Measurements from ENCODE around the gene NPEPL1. TPM values are rescaled to one million over a fixed set of nuclear protein-coding genes. Genes with fewer than 3 reads are reported as not detected.
"Not testable (repeated sequence)": the region's sequence is repeated elsewhere in the genome, so short reads cannot be mapped to it uniquely, and the experiment has no call there.

Gene NPEPL1
- total RNA-seq, 1 donor from 2014 or later, result 33.6 TPM

DNA sequence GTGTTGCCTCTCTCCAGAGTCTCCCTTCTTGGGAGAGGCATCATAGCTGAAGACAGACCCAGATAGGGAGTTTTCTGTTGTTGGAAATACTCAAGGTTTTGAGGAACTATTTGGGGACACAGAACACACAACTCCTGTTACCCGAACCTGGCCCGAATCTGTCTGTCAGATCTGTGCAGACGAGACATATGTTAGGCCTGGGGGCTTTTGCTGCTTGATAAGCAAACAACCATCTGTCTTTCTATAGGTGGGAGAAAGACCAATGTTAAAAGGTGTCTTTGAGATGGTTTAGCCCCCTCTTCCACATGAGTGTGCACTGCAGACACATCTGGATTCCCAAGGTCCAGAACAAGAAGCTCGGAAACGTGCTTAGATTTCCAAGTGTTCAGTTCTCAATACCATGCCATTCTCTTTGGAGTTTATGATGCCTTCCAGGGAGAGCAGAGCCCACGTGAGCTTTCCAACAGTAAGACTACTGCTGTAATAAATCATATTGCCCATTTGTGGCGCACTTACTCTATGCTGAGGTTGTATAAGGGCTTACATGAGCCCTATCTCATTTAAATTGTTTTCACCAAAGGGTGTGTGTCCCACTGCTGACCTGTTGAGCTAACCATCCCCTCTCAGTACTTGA is 45.3 kb upstream of the NPEPL1 start:
- no peak overlapping the region for H3K4me3 ChIP-seq
- H3K27me3 ChIP-seq (ENCODE audit: low read depth), result peaks cover 4% of the 10 kb centered on the region
- no peak for DNase-seq
- TF ChIP-seq, protein P1, sequence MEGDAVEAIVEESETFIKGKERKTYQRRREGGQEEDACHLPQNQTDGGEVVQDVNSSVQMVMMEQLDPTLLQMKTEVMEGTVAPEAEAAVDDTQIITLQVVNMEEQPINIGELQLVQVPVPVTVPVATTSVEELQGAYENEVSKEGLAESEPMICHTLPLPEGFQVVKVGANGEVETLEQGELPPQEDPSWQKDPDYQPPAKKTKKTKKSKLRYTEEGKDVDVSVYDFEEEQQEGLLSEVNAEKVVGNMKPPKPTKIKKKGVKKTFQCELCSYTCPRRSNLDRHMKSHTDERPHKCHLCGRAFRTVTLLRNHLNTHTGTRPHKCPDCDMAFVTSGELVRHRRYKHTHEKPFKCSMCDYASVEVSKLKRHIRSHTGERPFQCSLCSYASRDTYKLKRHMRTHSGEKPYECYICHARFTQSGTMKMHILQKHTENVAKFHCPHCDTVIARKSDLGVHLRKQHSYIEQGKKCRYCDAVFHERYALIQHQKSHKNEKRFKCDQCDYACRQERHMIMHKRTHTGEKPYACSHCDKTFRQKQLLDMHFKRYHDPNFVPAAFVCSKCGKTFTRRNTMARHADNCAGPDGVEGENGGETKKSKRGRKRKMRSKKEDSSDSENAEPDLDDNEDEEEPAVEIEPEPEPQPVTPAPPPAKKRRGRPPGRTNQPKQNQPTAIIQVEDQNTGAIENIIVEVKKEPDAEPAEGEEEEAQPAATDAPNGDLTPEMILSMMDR (IDR thresholded peaks at IDR 0.05; ENCODE audit: borderline replicate concordance), result no peak
- H3K9me3 ChIP-seq (replicated peaks), result no peaks in the 10 kb centered on the region
- intact Hi-C loops (cut with micrococcal nuclease), result no loop called here
- H3K36me3 ChIP-seq, result no peaks in the 10 kb centered on the region
- peaks cover 23% of the 10 kb centered on the region for H3K4me1 ChIP-seq
- no peak overlapping the region for H3K27ac ChIP-seq (replicated peaks)

DNA sequence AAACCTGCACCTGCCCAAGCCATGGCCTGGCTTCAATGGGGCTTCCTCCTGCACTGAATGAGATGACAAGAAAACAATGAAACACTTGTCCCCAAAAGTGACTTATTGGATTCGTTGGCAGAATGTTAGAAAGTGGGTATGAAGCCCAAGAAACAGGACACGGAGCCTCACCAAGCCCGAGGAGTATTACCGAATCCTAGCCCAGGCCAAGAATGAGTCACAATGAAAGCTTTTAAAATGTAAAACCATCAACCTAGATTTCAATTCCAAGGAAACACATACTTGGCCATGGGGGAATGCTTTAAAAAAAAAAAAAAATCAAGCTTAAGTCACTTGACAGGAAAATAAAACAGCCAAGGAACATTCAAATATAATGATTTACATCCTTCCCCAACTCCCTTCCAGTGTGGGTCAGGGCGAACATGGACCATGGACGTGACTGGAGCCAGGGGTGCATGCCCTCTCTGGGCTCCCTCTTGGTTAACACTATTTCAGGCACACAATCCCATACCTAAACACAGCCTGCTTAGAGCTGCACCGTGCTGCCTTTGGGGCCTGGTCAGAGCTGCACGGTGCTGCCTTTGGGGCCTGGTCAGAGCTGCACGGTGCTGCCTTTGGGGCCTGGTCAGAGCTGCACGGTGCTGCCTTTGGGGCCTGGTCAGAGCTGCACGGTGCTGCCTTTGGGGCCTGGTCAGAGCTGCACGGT is 44.7 kb upstream of the NPEPL1 start:
- TF ChIP-seq, protein P1 (IDR thresholded peaks at IDR 0.05; ENCODE audit: borderline replicate concordance), result no peak
- no peak for DNase-seq
- Histone ChIP-seq H3K4me1 (peaks cover 29% of the 10 kb centered on the region), H3K27ac (replicated peaks) (no peak overlapping the region), H3K4me3 (no peak overlapping the region), H3K9me3 (replicated peaks) (no peaks in the 10 kb centered on the region), H3K27me3 (ENCODE audit: low read depth) (no peaks in the 10 kb centered on the region), H3K36me3 (no peaks in the 10 kb centered on the region)
- intact Hi-C loops (cut with micrococcal nuclease), result no loop called here

DNA sequence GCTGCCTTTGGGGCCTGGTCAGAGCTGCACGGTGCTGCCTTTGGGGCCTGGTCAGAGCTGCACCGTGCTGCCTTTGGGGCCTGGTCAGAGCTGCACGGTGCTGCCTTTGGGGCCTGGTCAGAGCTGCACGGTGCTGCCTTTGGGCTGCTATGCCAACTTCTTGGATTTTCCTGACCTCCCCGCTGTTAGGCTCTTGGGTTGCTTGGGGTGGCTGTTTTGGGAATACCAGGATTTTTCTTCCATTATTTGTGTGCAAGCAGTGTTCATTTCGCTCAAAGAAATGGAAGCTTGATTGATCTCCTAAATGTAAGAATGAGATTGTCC is 44.1 kb upstream of the NPEPL1 start:
- H3K9me3 ChIP-seq (replicated peaks); H3K27ac ChIP-seq (replicated peaks); intact Hi-C loops (cut with micrococcal nuclease): not testable (repeated sequence)

DNA sequence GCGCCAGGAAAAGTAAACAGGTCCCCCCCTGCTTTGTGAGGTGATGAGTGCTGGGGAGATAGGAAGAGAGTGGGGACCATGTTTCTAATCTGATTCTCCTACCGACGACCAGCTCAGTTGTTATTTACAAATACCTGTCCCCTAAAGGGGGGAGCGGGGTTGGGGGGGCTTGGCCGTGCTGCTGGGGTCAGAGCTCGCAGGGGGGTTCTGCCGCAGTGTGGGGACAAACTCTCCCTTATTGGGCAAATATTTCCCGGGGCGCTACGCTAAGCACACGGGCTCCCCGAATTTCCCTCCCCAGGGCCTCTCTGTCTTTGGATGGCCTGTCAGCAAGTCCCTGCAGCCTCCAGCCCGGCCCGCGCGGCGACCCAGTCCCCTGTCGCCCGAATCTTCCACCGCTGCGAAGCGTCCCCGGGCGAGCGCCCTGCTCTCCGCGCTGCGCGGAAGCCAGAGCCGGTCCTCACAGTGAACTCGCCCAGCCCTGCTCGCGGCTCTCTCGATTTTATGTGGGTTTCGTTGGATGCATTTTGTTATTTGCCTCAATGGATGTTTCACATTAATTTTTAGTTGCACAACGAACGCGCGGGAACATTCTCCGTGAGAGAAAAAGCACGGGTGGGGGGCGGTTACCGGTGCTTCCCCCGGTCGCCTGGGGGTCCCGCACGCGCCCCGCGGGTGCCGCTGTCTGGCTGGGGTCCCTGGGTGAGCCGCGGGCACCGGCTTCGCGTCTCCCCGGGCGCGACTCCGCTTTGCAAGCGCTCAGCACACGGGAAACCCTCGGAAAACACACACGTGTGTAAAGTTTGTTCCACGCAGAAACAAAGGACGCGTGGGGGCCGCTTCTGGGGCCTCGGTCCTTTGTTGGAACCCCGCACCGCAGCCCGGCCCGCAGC is 43.1 kb upstream of the NPEPL1 start:
- no peaks in the 10 kb centered on the region for H3K9me3 ChIP-seq (replicated peaks)
- peak overlapping the region; percentile 85 for H3K4me3 ChIP-seq
- intact Hi-C loops (cut with micrococcal nuclease), result loop anchor here (5.0 kb wide), 1 partner anchor 417 kb away; no protein-coding TSS in a partner anchor
- peak overlapping the region; percentile 97 for H3K27ac ChIP-seq (replicated peaks)
- TF ChIP-seq, protein P1 (IDR thresholded peaks at IDR 0.05; ENCODE audit: borderline replicate concordance), result no peak
- H3K27me3 ChIP-seq (ENCODE audit: low read depth), result no peaks in the 10 kb centered on the region
- peaks cover 45% of the 10 kb centered on the region for H3K4me1 ChIP-seq
- no peaks in the 10 kb centered on the region for H3K36me3 ChIP-seq
- DNase-seq, result peak; percentile 39

More for the DNA sequence above, 44.1 kb upstream of the NPEPL1 start:
- not testable (repeated sequence) for H3K36me3 ChIP-seq; H3K4me3 ChIP-seq; H3K27me3 ChIP-seq (ENCODE audit: low read depth); DNase-seq
- peaks cover 35% of the 10 kb centered on the region for H3K4me1 ChIP-seq

DNA sequence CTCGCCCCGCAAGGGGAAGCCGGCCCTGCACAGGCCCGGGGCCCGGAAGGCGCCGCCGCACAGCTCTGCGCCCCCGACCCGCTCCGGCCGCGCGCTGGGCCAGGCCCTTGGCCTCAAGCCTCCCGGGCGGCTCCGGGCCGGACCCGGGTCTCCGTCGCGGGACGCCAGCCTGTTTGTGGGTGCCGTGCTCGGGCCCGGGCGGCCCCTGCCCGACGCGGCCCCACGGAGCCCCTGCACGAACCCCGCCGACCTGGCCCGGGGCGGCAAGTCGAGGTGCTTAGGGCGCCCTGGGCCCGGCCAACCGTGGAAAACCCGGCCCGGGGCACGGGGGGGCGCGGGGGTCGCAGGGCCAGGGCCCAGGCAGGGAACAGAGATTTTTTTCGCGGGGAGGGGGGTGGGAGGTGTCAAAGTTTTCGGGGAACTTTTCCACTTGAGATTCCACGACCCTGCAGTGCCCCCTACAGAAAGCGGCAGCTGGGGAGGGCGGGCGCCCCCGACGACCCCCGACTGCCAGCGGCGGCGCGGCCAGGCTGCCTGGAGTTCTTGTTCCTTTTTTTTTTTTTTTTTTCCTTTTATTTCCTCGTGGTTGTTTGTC is 42.3 kb upstream of the NPEPL1 start:
- Histone ChIP-seq H3K27me3 (ENCODE audit: low read depth) (no peaks in the 10 kb centered on the region), H3K4me1 (peaks cover 53% of the 10 kb centered on the region), H3K36me3 (no peaks in the 10 kb centered on the region), H3K4me3 (peak overlapping the region; percentile 85), H3K9me3 (replicated peaks) (no peaks in the 10 kb centered on the region), H3K27ac (replicated peaks) (peak overlapping the region; percentile 97)
- DNase-seq, result peak; percentile 29
- intact Hi-C loops (cut with micrococcal nuclease), result loop anchor here (5.0 kb wide), 1 partner anchor 418 kb away; no protein-coding TSS in a partner anchor
- TF ChIP-seq, protein P1 (IDR thresholded peaks at IDR 0.05; ENCODE audit: borderline replicate concordance), result no peak
